GM19025 (cell line): Measurements from ENCODE around the gene ADGRD1.
A peak's percentile ranks its signal among the peaks of the same experiment; 100 is the strongest.

Experiments used
- ATAC-seq: cut with Tn5 transposase; IDR thresholded peaks from one replicate; pipeline ENCODE4 v1.9.1; 2021; ENCODE audit warnings: mild to moderate bottlenecking, low read depth, moderate library complexity; ENCODE audit not compliant: unreplicated experiment

The ADGRD1 gene

DNA sequence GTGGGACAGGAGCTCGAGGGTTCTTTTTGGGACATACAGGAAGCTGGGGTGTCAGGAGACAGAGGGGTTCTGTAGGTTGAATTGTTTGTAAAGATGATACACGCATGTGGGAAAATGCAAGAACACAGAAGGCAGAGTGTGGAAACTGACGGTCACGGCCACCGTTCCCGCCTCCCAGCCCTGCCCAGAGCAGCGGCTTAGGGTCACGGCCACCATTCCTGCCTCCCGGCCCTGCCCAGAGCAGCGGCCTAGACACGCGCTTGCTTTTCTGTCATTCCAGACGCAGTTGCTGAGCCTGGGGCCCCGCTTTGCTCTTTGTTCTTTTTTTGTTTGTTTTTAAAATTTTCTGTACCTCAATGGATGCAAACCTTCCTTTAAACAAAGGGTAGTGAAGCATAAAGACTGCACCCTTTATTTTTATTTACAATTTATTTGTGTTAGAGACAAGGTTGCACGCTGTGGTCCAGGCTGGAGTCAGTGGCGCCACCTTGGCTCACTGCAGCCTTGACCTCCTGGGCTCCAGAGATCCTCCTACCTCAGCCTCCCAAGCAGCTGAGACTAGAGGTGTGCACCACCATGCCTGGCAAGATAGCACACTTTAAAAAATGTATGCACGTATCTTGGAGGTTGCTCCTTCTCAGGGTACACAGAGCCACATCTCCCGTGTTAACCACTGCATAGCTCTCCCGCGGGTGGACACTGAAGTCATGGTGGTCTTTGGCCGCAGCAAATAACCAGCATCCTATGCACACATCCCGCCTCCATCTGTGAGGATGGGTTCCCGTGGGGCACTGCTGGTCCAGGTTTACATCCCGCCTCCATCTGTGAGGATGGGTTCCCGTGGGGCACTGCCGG, 142.3 kb downstream of the ADGRD1 start:
- ATAC-seq = no peak

DNA sequence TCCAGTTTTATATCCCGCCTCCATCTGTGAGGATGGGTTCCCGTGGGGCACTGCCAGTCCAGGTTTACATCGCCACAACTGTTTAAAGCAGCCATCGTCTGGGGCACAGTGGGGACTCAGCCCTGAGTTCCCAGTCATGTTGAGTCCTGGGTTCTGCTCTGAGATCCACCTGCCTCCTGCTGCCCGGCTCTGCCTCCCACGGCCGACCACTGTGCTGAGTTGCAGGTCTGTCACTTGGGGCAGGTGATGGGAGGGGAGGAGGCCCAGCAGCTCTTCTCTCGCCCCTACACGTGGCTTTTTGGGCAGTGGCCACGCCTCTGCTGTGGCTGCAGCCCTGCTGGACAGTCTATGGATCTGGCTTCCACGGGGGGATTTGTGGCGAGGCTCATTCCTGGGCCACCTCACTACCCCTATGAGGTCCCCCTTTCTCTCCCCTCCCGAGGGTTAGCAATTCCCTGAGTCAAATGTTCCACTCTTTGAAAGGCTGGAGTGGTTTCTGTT, 143.0 kb downstream of the ADGRD1 start:
- no peak for ATAC-seq

DNA sequence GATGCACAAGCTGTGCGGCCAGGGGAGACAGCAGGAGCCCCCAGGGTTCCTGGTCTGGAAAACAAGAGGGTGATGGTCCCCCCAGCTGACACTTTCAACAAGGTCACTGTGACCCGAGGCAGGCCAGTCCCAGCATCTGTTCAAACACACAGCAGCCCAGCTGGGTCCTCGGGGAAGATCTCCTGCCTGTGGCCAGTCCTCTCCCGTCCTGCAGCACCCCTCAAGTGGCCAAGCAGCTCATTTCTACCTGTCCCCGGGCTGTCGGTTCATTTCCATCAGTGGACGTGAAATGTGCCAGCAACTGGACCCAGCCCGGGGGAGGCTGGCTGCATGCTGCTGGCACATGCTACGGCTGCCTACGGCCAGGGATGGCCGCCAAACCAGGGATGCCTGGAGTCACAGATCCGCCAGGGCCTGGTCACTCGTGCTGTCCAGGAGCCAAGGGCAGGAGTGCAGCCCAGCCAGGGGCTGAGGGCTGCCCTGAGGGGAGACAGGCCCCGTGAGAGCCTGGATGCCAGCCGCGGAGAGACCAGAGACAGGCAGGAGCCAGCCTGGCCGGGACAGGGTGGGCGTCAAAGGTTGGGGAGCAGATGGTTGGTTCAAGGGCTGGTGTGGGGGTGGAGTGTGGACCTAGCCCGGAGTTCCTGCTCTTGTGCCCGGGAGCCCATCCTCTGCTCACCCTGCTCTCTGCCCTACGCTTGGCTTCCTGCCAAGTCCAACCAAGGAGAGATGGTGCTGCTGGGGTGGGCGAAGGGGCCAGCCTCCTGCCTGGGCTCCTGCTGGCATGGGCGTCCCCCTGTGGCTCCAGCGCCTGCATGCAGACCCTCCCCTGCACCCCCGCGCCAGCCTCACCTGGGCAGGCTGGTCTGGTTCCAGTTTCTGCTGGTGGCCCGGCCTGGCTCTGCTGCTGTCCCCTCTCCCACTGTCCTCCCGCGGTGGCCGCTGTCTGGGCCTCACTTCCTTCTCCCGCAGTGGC, 143.8 kb downstream of the ADGRD1 start:
- ATAC-seq = no peak

DNA sequence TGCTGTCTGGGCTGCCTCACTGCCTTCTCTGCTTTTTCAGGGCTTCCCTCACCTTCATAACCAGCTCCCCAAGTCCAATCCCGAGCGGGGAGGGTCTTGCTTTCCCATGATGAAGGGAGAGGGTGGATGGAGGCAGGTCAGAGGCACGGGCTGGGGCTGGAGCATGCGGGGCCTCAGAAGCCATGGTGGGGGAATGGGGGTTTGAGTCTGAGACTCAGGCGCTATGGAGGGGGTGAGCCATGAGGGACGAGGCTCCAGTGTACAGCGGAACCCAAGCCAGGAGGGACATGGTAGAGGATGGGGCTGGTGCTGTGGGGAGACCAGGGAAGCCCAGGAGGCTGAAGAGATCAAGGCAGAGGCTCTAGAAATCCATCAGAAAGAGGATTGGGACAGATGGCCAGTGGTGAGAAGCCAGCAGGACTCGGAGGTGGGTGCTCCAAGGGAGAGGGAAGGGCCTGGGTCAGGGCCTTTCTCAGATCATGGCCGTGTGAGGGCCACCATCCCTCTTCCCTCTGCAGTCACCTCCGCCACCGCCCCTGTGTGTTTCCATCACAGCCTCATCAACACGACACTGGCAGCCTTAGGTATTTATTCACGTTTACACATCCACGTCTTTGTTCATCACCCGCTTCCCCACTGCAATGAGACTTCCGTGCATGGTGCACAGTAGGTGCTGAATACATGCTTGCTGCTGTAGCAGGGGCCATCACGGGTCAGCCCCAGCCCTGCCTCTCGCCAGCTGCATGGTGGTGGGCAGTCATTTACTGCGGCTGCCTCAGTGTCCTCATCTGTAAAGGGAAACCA, 144.7 kb downstream of the ADGRD1 start:
- no peak for ATAC-seq

DNA sequence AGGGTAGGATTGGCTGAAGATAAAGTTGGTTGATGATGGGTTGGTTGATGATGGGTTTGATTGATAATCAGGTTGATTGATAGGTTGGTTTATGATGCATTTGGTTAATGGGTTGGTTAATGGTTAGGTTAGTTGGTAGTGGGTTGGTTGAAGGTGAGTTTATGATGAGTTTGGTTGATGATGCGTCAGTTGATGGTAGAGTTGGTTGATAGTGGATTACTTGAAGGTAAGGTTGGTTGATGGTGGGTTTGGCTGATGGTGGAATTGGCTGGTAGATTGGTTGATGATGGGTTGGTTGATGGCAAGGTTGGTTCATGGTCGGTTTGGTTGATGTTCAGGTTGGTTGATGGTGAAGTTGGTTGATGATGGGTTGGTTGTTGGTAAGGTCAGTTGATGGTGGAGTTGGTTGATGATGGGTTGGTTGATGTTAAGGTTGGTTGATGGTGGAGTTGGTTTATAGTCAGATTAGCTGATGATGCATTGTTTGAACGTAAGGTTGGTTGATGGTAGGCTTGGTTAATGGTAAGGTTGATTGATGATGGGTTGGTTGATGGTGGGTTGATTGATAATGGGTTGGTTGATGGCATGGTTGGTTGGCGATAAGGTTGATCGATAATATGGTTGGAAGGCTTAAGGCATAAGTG, 146.4 kb downstream of the ADGRD1 start:
- ATAC-seq = no peak

DNA sequence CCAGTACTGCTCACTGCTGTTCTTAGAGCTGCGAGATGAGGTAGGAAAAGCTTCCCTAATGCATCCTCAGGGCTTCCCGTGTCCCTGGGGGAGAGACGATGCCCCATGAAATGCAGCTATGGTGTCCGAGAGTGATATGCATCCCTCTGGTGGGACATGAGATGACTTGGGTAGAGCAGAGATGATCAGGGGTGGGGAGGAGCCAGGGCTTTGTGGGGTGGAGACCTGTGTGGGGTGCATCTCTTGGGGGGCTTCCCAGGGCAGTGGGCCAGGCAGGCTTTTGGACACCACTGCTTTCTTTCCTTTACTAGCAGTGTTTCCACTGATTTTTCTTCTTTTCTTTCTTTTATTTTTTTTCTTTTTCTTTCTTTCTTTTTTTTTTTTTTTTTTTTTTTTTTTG, 147.3 kb downstream of the ADGRD1 start:
- ATAC-seq = no peak

DNA sequence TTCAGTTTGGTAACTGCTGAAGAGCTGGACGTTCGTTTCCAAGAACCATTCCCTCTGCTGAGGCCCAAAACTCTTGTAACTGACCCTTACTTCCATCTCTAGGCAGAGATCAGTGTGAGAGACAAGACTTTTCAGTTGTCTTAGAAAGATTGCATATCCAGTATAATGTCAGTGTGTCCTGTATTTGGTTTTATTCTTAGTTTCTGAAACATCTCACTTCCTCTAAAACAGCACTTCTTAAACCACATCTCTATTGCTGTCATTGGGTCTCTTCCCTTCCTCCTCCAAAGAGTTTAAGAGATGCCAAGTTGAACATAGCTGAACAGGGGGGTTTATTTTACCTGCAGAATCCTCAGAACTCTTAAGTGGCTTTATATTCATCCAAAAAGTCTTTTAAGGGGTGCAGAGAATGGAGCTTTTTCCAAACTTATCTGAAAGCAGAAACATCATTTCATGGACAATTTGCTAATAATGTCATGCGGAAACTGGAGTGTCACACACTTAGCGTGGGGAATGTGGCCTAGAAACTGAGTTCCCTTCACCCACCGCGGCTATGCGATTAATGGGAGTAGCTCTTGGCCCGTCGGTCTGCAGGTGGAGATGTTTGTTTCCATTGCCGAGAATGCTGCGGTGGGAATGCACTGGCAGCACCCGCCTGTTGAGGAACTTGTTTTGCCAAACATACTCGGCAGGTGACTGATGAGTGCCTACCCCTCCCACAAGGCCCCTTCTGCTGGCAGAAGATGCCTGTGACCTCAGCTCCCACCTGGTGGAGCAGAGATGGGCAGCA, 148.2 kb downstream of the ADGRD1 start:
- peak; percentile 48 for ATAC-seq

DNA sequence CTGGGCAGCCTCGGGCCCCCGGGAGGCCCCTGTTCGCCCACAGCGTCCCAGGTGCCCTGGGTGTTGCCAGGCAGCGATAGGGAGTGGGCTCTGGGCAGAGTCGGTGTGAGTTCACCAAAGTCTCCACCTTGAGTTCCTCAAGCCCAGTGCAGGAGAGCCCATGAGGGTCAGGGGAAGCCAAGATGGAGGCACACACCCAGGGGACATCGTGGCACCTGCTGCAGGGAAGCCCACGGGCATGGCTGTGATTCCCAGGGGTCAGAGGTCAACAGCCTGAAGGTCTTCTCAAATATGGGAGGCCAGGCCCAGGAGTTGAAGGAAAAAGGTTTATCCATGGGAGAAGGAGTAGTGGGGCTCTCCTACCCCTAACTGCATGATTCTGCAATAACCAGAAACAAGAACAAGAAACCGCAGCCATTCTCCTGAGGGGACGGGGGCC, 148.8 kb downstream of the ADGRD1 start:
- no peak for ATAC-seq

DNA sequence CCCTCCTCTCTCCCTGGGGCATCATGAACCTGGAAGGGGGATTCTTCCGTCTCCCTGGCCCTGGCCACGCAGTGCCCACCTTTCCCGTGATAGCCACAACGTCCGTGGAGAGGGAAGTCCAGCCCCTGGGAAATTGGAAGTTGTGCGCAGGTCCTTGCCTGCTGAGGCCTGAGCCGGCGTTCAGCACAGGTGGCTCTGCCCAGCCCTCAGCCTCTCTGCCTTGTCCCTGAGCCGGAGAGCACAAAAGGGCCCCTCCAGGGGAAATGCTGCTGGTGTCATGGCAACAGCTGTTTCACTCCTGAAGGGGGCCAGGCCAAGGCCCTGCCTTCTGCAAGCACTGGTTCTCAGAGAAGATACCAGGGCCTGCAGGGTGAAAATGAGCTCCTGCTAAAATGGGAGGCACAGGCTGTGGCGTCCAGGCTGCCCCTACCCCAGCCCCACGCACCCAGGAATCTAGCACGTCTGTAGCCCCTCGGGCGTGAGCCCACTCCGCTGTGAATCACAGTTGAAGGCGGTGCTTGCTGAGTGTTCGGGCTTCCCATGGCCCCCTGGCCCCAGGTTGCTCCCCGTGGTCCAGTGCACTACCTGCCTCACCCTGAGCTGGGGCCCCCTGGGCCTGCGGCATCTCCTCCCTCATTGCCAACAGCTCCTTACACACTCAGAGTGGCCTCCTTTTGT, 149.4 kb downstream of the ADGRD1 start:
- ATAC-seq = no peak

DNA sequence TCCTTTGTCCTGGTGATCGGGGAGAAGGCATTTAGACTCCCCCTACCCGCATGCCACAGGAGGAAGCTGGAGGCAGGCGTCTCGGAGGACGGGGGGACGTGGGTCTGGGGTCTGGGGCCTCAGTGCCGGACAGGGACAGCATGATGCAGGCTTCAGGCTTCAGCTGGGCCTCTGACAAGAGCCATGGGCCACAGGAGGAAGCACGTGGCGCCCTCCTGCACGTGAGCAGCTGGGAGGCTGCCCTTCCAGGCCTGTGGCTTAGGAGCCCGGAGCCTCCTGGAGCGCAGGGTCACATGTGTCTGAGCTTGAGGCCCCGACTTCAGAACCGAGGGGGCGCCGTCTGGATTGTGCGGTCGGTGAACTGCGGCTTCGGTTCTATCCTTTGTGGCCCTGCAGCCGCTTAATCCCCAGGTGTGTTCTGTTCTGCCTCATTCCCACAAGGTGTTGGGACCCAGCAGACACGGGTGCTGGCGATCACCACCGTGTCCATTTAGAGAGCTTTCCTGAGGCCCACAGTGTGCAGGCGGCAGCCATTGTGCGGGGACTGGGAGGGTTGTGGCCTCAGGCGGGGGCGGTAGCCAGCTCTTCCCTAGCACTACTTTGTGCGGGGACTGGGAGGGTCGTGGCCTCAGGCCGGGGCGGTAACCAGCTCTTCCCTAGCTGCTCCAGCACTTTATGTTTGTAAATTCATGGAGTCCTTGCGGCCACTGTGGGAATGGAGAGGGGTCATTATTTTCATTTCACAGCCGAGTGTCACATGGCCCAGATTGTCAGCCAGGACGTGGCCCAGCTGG, 150.2 kb downstream of the ADGRD1 start:
- no peak for ATAC-seq

DNA sequence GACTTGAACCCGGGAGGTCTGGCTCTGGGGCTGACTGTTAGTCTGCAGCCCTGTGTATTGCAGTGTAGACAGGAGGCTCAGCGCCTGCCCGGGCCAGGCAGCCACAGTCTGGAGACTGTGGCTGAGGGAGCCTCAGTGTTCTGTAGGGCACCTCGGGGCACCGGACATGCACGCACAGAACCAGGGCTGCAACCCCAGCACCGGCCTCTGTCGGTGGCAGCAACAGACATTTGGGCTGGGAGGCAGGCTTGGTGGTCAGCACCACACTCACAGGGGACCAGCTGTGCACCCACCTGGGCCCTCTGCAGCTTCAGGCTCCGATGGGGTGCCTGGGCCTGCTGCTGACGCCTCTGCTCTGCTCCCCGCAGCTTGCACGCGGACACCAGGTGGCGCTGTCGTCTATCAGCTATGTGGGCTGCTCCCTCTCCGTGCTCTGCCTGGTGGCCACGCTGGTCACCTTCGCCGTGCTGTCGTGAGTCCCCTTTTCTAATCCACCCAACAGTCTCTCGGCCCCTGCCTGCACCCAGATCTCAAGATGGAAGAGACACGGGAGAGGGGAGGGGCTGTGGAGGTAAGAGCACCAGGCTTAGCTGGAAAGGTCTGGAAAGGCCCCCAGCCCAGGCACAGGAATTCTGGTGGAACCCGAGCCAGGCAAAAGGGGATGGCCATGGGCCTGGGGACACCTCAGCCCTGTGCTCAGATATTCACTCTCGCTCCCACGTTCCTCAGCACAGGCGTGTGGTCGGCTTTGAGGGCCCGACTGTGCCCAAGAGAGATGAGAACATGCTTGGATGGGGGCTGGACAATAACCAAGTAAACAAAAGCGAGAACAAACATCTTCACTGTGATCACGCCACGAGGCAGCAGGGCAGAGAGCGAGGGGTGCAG, 151.0 kb downstream of the ADGRD1 start:
- ATAC-seq = peak; percentile 55

DNA sequence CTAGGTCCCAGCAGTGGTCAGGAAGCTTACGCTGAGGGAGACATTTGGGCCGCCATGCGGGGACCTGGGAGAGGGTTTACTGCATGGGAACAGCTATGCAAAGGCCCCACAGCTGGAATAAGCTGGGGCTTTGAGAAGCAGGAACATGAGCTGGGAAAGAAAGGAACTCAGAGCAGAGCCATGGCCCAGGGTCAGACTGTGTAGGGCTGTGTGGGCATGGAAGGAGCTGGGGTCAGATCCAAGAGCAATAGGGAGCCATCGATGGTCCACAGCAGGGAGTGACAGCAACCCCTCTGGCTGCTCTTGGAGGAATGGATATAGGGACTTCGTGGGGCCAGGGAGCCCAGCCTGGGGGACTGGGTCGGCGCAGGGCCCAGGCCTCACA, 151.6 kb downstream of the ADGRD1 start:
- ATAC-seq = no peak

DNA sequence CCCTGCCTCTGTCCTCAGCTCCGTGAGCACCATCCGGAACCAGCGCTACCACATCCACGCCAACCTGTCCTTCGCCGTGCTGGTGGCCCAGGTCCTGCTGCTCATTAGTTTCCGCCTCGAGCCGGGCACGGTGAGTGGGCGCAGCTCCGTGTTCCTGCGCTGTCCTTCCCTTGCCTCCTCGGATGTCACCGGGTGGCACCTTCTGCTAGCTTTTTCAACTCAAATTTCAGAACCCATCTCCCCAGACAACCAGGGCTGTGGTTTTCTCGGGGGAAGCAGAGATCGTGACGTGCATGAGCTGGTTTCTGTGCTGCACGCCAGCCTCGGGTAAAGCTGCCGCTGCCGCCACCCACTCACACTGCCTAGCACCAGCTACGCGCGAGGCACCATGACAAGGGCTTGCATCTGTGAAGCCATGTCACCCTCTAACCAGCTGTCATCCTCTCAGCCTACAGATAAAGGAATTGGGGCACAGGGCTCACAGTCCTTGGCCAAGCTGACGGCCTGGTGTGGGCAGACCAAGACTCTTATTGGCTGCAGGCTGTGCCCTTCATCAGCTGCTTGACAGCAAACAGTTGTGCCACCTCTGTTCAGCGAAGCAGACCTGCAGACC, 152.1 kb downstream of the ADGRD1 start:
- ATAC-seq = no peak

DNA sequence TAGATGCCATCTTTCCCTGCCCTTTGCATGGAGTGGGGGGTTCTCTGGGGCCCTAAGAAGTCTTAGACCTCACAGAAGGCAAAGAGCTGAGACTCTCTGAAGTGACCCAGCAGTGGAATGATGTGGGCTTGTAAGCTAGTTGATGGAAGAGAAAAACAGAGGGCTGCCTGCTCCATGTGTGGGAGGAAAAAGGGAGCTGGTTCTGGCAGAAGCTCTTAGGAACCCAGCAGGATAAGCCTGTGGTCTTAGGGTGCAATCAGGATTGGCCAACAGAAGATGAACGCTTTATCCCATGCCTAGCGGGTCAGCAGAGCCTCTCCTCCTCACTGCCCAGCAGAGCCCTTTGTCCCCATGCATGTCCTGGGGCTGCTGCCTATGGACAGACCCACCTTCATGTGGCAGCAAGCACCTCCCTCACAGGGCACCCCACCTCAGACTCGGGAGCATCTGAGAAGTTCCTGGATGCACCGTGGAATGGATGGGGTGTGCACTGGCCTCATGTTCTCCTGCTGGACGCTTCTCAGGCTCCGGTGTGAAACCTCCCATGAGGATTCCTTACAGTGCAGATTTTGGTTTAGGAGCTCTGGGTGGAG, 152.7 kb downstream of the ADGRD1 start:
- no peak for ATAC-seq

DNA sequence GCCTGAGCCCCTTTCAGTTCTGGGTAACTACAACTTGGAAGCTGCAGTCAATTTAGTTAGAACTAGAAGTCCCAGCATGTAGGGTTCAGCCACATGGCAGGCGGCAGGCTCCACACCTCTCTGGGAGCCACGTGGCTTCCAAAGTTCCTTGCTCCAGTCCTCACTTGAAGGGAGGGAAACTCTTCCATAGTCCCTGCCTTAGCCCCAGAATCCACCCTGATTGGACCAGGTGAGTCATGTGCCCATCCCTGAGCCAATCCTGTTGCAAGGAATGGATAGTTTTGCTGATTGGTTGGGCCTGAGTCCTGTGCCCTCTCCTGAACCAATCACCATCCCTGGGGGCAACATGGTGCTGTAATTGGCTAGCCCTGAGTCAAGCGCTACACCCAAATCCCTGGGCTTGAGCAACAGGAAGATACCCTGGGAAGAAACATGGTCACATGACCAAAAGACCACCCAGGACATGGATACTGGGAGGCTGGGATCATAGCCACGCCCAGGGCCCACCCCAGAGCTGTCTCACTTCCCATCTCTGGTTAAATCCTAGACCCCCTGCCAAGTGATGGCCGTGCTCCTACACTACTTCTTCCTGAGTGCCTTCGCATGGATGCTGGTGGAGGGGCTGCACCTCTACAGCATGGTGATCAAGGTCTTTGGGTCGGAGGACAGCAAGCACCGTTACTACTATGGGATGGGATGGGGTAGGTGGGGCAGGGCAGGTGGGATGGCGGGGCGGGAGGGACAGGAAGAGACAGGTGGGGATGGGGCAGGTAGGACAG, 154.7 kb downstream of the ADGRD1 start:
- ATAC-seq = no peak
